Stimulated activated CD8-positive, alpha-beta memory T cell treated with anti-CD3 and anti-CD28 coated beads, Interleukin-15, amount 100 ng/mL, for 48 hours (primary cell): ENCODE results near the gene C21orf91.

Experiments
- DNase-seq, 2 donors: peaks; one replicate each; pipeline ENCODE4 v3.0.0-alpha.2; 2020; ENCODE audit warnings: low read depth in 2 of 2

The C21orf91 gene

GRCh38 chr21:17797967-17798366 lies 21.2 kb downstream of the C21orf91 start:
- no peak for DNase-seq

GRCh38 chr21:17796503-17796902 lies 22.7 kb downstream of the C21orf91 start:
- no peak for DNase-seq

GRCh38 chr21:17796037-17796403 lies 23.1 kb downstream of the C21orf91 start:
- DNase-seq = no peak

- no peak for DNase-seq
These were observed 23.8 kb downstream of the C21orf91 start for GRCh38 chr21:17795146-17796036.

GRCh38 chr21:17794518-17795145 lies 24.5 kb downstream of the C21orf91 start:
- no peak for DNase-seq

GRCh38 chr21:17793246-17794123 lies 25.7 kb downstream of the C21orf91 start:
- DNase-seq = no peak

- no peak for DNase-seq
These were observed 29.5 kb downstream of the C21orf91 start for GRCh38 chr21:17789656-17790055.

- no peak for DNase-seq
These were observed 30.1 kb downstream of the C21orf91 start for GRCh38 chr21:17789069-17789468.

GRCh38 chr21:17786851-17787181 lies 32.3 kb downstream of the C21orf91 start:
- no peak for DNase-seq

GRCh38 chr21:17786071-17786850 lies 32.9 kb downstream of the C21orf91 start:
- no peak for DNase-seq

- DNase-seq = no peak
These were observed 33.8 kb downstream of the C21orf91 start for GRCh38 chr21:17785403-17785788.

- peak in 1 of 2 donors; percentile 38 for DNase-seq
These were observed 34.4 kb downstream of the C21orf91 start for GRCh38 chr21:17784604-17785402.

- DNase-seq = no peak
These were observed 35.0 kb downstream of the C21orf91 start for GRCh38 chr21:17784180-17784598.

- no peak for DNase-seq
These were observed 35.5 kb downstream of the C21orf91 start for GRCh38 chr21:17783481-17784179.

- no peak for DNase-seq
These were observed 36.2 kb downstream of the C21orf91 start for GRCh38 chr21:17783003-17783402.

GRCh38 chr21:17782051-17782450 lies 37.1 kb downstream of the C21orf91 start:
- no peak for DNase-seq

- DNase-seq = no peak
These were observed 37.6 kb downstream of the C21orf91 start for GRCh38 chr21:17781524-17781923.

GRCh38 chr21:17780539-17780938 lies 38.6 kb downstream of the C21orf91 start:
- DNase-seq = peak in 1 of 2 donors; percentile 34

- no peak for DNase-seq
These were observed 39.2 kb downstream of the C21orf91 start for GRCh38 chr21:17779980-17780379.

GRCh38 chr21:17779496-17779895 lies 39.7 kb downstream of the C21orf91 start:
- DNase-seq = no peak
